PFSK-1 (cell line): ENCODE data around the gene SPTBN1.

ENCODE experiments used
- FOXP2 ChIP-seq: optimal IDR thresholded peaks from 2 replicates; pipeline ENCODE3; 2011; ENCODE audit warnings: borderline replicate concordance, control low read depth, inconsistent platforms; ENCODE audit not compliant: insufficient read depth; ENCODE audit errors: extremely low read length, extremely low read depth
- POLR2AphosphoS5 ChIP-seq: IDR thresholded peaks from 2 replicates; pipeline ENCODE4 v1.6.1; 2012; ENCODE audit warnings: low read depth, mild to moderate bottlenecking, control low read depth, low read length, moderate library complexity
- SIN3A ChIP-seq: IDR thresholded peaks from 2 replicates; pipeline ENCODE4 v1.6.1; 2012; ENCODE audit warnings: mild to moderate bottlenecking, low read length, moderate library complexity, borderline replicate concordance; ENCODE audit not compliant: insufficient read depth
- TF ChIP-seq, protein P1 (sequence below), 2 experiments: IDR thresholded peaks; 2 replicates each; pipeline versions ENCODE4 v1.6.1 to v1.8.0; 2011 to 2012; ENCODE audit warnings: low read depth in 2 of 2, low read length in 2 of 2, control low read depth in 1 of 2, inconsistent platforms in 1 of 2, mild to moderate bottlenecking in 1 of 2, moderate library complexity in 1 of 2; ENCODE audit not compliant: insufficient read depth in 1 of 2

DNA sequence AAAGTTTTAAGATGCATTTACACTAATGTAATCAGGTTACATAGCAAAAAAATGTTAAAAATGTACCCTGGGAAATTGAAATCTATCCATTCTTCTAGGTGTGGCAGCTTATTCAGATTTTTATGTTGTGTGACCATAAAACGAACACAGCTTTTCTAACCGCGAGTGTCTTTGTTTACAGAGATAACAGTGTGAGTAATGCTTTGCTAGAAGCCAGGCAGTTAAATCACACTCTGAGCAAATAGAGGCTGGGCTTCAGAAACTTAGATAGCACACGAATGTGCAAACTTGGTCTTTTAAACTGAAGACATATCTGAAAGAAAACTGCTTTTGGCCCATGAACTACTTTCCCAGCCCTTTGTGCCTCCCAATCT is 116.1 kb downstream of the SPTBN1 start:
- TF ChIP-seq, protein P1, sequence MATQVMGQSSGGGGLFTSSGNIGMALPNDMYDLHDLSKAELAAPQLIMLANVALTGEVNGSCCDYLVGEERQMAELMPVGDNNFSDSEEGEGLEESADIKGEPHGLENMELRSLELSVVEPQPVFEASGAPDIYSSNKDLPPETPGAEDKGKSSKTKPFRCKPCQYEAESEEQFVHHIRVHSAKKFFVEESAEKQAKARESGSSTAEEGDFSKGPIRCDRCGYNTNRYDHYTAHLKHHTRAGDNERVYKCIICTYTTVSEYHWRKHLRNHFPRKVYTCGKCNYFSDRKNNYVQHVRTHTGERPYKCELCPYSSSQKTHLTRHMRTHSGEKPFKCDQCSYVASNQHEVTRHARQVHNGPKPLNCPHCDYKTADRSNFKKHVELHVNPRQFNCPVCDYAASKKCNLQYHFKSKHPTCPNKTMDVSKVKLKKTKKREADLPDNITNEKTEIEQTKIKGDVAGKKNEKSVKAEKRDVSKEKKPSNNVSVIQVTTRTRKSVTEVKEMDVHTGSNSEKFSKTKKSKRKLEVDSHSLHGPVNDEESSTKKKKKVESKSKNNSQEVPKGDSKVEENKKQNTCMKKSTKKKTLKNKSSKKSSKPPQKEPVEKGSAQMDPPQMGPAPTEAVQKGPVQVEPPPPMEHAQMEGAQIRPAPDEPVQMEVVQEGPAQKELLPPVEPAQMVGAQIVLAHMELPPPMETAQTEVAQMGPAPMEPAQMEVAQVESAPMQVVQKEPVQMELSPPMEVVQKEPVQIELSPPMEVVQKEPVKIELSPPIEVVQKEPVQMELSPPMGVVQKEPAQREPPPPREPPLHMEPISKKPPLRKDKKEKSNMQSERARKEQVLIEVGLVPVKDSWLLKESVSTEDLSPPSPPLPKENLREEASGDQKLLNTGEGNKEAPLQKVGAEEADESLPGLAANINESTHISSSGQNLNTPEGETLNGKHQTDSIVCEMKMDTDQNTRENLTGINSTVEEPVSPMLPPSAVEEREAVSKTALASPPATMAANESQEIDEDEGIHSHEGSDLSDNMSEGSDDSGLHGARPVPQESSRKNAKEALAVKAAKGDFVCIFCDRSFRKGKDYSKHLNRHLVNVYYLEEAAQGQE (IDR thresholded peaks at IDR 0.05; ENCODE audit: insufficient read depth in 1 of 2, low read depth in 2 of 2, low read length in 2 of 2): no peak
- no peak for TF ChIP-seq FOXP2
- TF ChIP-seq POLR2AphosphoS5: no peak
- TF ChIP-seq SIN3A: no peak
